OCI-LY1 (cell line): ENCODE measurements around the gene ENDOU.

ENCODE experiments used
- H2AFZ ChIP-seq: fragments of 200-600 bp; sonication (generic), shearing (Covaris generic); 2 replicates; pipeline ENCODE4 v1.6.0; 2014; ENCODE audit warnings: antibody characterized with exemption, mild to moderate bottlenecking, low read length
- H3F3A ChIP-seq: fragments of 200-600 bp; sonication (generic), shearing (Covaris generic); 2 replicates; pipeline ENCODE4 v1.6.0; 2014; ENCODE audit warnings: mild to moderate bottlenecking, antibody characterized with exemption, low read length, moderate library complexity; ENCODE audit not compliant: insufficient read depth
- H3K27ac ChIP-seq: fragments of 200-600 bp; sonication (generic); 2 replicates; pipeline ENCODE4 v1.5.1; 2014; ENCODE audit warnings: low read length, mixed run types, mild to moderate bottlenecking, low read depth; ENCODE audit not compliant: poor library complexity, severe bottlenecking
- H3K27me3 ChIP-seq: fragments of 200-600 bp; sonication (generic); 2 replicates; pipeline ENCODE4 v1.6.0; 2014; ENCODE audit warnings: antibody characterized with exemption, mild to moderate bottlenecking, low read length, moderate library complexity; ENCODE audit not compliant: insufficient read depth
- H3K36me3 ChIP-seq: fragments of 200-600 bp; sonication (generic); 2 replicates; pipeline ENCODE4 v1.6.1; 2014; ENCODE audit warnings: mild to moderate bottlenecking, antibody characterized with exemption, low read length, moderate library complexity, mixed read lengths; ENCODE audit not compliant: insufficient read depth
- H3K4me1 ChIP-seq: fragments of 200-600 bp; sonication (generic); 2 replicates; pipeline ENCODE4 v1.5.1; 2014; ENCODE audit warnings: mild to moderate bottlenecking, low read length, moderate library complexity; ENCODE audit not compliant: insufficient read depth, severe bottlenecking
- H3K4me2 ChIP-seq: fragments of 200-600 bp; sonication (generic), shearing (Covaris generic); 2 replicates; pipeline ENCODE4 v1.6.1; 2014; ENCODE audit warnings: low read length
- H3K4me3 ChIP-seq: fragments of 200-600 bp; sonication (generic); 2 replicates; pipeline ENCODE4 v1.5.1; 2014; ENCODE audit warnings: low read length, low read depth, mild to moderate bottlenecking, mixed read lengths; ENCODE audit not compliant: poor library complexity, severe bottlenecking
- H3K79me2 ChIP-seq: fragments of 200-600 bp; shearing (Covaris generic); 2 replicates; pipeline ENCODE4 v1.6.1; 2016; ENCODE audit warnings: mixed run types, low read length, mixed read lengths; ENCODE audit not compliant: insufficient read depth
- H3K9ac ChIP-seq: fragments of 200-600 bp; sonication (generic), shearing (Covaris generic); 2 replicates; pipeline ENCODE4 v1.6.1; 2014; ENCODE audit warnings: mild to moderate bottlenecking, low read length, mixed read lengths
- H3K9me2 ChIP-seq: fragments of 200-600 bp; sonication (generic), shearing (Covaris generic); 2 replicates; pipeline ENCODE4 v1.6.1; 2014; ENCODE audit warnings: low read depth, mild to moderate bottlenecking, low read length, mixed read lengths
- H3K9me3 ChIP-seq: fragments of 200-600 bp; shearing (Covaris generic); 2 replicates; pipeline ENCODE4 v1.6.1; 2014; ENCODE audit warnings: low read length, mixed read lengths
- H4K20me1 ChIP-seq: fragments of 200-600 bp; sonication (generic), shearing (Covaris generic); 2 replicates; pipeline ENCODE4 v1.6.0; 2016; ENCODE audit warnings: mild to moderate bottlenecking, low read length; ENCODE audit not compliant: insufficient read depth
- EZH2 ChIP-seq: fragments of 200-600 bp; sonication (generic), shearing (Covaris generic); IDR thresholded peaks from 2 replicates; pipeline ENCODE4 v1.8.0; 2017; ENCODE audit warnings: borderline replicate concordance, mixed run types, mild to moderate bottlenecking, antibody characterized with exemption, low read length, moderate library complexity, mixed read lengths
- TF ChIP-seq, protein P1 (sequence below): fragments of 200-600 bp; sonication (generic), shearing (Covaris generic); IDR thresholded peaks from 2 replicates; pipeline ENCODE4 v1.5.1; 2017; ENCODE audit warnings: mild to moderate bottlenecking, antibody characterized with exemption, low read length, moderate library complexity, mixed read lengths

Gene ENDOU

DNA sequence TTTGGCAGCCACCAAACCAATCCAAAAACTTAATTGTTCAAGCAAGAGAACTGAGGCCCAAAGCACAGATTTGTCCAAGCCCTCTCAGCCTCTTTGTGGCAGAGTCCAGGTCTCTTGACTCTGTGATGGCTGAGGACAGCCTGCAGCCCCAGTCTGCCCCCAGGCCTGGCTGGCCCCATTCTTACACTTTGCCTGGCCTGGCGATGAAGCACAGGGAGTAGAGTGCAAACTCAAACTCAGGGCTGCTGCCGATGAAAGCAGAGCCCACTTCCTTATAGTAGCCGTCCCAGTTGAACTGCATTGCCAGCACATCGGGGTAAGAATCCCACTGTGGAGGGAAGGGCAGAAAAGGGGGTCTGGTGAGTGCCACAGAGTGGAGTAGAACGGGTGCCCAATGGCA, 13.8 kb downstream of the ENDOU start:
- Histone ChIP-seq H3K9me3 (no peaks in the 10 kb centered on the region), H3K9ac (no peak overlapping the region), H3K79me2 (peaks cover 4% of the 10 kb centered on the region), H3K9me2 (no peaks in the 10 kb centered on the region), H3K4me1 (peaks cover 40% of the 10 kb centered on the region), H4K20me1 (no peaks in the 10 kb centered on the region), H3K27me3 (no peaks in the 10 kb centered on the region), H3K36me3 (no peaks in the 10 kb centered on the region), H3K27ac (no peak overlapping the region), H3K4me3 (no peak overlapping the region), H3F3A (no peaks in the 10 kb centered on the region), H3K4me2 (no peak overlapping the region), H2AFZ (no peak overlapping the region)
- TF ChIP-seq EZH2, result no peak
- TF ChIP-seq, protein P1, sequence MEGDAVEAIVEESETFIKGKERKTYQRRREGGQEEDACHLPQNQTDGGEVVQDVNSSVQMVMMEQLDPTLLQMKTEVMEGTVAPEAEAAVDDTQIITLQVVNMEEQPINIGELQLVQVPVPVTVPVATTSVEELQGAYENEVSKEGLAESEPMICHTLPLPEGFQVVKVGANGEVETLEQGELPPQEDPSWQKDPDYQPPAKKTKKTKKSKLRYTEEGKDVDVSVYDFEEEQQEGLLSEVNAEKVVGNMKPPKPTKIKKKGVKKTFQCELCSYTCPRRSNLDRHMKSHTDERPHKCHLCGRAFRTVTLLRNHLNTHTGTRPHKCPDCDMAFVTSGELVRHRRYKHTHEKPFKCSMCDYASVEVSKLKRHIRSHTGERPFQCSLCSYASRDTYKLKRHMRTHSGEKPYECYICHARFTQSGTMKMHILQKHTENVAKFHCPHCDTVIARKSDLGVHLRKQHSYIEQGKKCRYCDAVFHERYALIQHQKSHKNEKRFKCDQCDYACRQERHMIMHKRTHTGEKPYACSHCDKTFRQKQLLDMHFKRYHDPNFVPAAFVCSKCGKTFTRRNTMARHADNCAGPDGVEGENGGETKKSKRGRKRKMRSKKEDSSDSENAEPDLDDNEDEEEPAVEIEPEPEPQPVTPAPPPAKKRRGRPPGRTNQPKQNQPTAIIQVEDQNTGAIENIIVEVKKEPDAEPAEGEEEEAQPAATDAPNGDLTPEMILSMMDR, result no peak

DNA sequence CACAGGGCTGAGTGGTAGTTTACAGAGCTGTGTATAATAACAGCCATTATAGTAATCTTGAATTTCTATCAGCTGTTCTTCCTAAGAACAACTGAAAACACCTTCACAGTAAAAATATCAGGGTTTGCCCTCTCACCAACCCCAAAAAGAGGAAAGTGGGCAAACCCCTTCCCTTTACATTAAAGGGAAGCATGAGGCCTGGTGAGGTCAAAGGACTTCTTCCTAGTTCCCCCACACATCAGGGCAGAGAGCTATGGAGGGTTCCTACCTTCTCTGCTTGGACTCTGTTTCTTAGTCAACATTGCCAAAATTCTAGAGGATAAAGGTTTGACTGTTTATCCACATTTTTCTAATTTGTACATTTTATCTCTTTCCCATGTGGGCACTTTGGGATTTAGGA, 15.0 kb downstream of the ENDOU start:
- no peak overlapping the region for H3K9ac ChIP-seq
- H3K9me2 ChIP-seq, result no peaks in the 10 kb centered on the region
- no peak overlapping the region for H2AFZ ChIP-seq
- peak overlapping the region; percentile 24; the same call in 1 of the 2 replicates for H3K4me2 ChIP-seq
- H3K27ac ChIP-seq, result no peak overlapping the region
- no peak overlapping the region for H3K4me3 ChIP-seq
- TF ChIP-seq EZH2, result no peak
- TF ChIP-seq, protein P1, result no peak
- no peaks in the 10 kb centered on the region for H3F3A ChIP-seq
- H4K20me1 ChIP-seq, result no peaks in the 10 kb centered on the region
- H3K27me3 ChIP-seq, result no peaks in the 10 kb centered on the region
- peaks cover 41% of the 10 kb centered on the region for H3K4me1 ChIP-seq
- no peaks in the 10 kb centered on the region for H3K9me3 ChIP-seq
- H3K36me3 ChIP-seq, result no peaks in the 10 kb centered on the region
- H3K79me2 ChIP-seq, result peaks cover 9% of the 10 kb centered on the region

DNA sequence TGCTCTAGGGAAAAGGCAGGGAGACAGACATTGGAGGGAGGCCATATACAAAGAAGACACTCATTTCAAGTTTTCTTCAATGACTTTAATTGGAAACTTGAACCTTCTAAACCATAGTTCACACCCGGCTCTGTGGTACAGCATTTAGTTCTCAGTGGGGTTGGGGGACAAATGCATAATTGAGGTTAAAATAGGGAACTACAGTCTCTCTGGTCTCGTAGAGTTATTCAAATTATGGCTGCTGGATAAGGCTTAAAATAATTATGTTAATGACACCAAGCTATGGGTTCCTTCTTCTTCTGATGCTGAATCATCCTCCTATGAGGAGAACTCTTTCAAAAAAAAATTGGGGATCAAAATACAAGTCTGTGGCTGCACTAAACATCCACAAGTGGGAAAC, 15.6 kb downstream of the ENDOU start:
- Histone ChIP-seq H3K4me2 (peak overlapping the region; percentile 32; the same call in 1 of the 2 replicates), H3K27ac (peak overlapping the region; percentile 55), H3K27me3 (no peaks in the 10 kb centered on the region), H3F3A (no peaks in the 10 kb centered on the region), H3K4me3 (no peak overlapping the region), H3K36me3 (no peaks in the 10 kb centered on the region), H3K79me2 (peaks cover 15% of the 10 kb centered on the region), H2AFZ (no peak overlapping the region), H3K9me2 (no peaks in the 10 kb centered on the region), H3K9ac (no peak overlapping the region), H3K9me3 (no peaks in the 10 kb centered on the region), H3K4me1 (peaks cover 47% of the 10 kb centered on the region), H4K20me1 (no peaks in the 10 kb centered on the region)
- TF ChIP-seq EZH2, result no peak
- TF ChIP-seq, protein P1, result no peak
